ENCODE data around the gene PML.

DNA sequence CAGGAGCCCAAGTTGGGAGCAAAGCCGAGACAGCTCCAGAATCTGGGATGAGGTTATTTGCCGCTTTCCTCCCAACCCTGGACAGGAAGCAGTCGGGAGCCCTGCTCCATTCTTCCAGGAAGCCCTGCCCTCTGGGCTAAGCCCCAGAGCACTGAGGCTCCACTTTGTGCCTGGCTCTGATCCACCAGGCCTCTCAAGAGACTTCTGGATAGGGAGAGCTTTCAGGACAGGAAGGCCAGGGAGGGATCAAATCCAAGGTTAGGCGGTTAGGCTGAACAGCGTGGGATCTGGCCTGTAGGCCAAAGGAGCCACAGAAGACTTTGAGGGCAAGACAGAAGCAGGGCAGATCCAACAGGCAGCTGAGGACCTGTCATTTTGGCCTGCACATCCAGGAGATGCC is 3.3 kb upstream of the PML start:
- TF ChIP-seq POLR2A (IDR thresholded peaks at IDR 0.05), result no peak
- TF ChIP-seq, protein P1, sequence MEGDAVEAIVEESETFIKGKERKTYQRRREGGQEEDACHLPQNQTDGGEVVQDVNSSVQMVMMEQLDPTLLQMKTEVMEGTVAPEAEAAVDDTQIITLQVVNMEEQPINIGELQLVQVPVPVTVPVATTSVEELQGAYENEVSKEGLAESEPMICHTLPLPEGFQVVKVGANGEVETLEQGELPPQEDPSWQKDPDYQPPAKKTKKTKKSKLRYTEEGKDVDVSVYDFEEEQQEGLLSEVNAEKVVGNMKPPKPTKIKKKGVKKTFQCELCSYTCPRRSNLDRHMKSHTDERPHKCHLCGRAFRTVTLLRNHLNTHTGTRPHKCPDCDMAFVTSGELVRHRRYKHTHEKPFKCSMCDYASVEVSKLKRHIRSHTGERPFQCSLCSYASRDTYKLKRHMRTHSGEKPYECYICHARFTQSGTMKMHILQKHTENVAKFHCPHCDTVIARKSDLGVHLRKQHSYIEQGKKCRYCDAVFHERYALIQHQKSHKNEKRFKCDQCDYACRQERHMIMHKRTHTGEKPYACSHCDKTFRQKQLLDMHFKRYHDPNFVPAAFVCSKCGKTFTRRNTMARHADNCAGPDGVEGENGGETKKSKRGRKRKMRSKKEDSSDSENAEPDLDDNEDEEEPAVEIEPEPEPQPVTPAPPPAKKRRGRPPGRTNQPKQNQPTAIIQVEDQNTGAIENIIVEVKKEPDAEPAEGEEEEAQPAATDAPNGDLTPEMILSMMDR (IDR thresholded peaks at IDR 0.05), result no peak
- peak; percentile 75 for TF ChIP-seq POLR2AphosphoS5 (IDR thresholded peaks at IDR 0.05)
- TF ChIP-seq EP300 (IDR thresholded peaks at IDR 0.05), result no peak
